ENCODE results near the gene C19orf25. TPM values are rescaled to one million over a fixed set of nuclear protein-coding genes. Genes with fewer than 3 reads are reported as not detected.

C19orf25 gene
- total RNA-seq, 2 experiments from 2014 or later = 48.0 to 51.2 TPM

- H3K9me3 Mint-ChIP-seq = no peaks in the 10 kb centered on the region
- POLR2A ChIA-PET = no interaction called here
- no peaks in the 10 kb centered on the region for H3K36me3 Mint-ChIP-seq
- H3K4me1 Mint-ChIP-seq = peaks cover 9% of the 10 kb centered on the region
- DNase-seq (no peak), ATAC-seq (ENCODE audit: low read depth) (no peak)
- H3K4me3 Mint-ChIP-seq = no peak overlapping the region
- H3K27me3 Mint-ChIP-seq = peaks cover 63% of the 10 kb centered on the region
- H3K27ac Mint-ChIP-seq = no peak overlapping the region
Measured at GRCh38 chr19:1452802-1453524, 26.1 kb downstream of the C19orf25 start.

DNA sequence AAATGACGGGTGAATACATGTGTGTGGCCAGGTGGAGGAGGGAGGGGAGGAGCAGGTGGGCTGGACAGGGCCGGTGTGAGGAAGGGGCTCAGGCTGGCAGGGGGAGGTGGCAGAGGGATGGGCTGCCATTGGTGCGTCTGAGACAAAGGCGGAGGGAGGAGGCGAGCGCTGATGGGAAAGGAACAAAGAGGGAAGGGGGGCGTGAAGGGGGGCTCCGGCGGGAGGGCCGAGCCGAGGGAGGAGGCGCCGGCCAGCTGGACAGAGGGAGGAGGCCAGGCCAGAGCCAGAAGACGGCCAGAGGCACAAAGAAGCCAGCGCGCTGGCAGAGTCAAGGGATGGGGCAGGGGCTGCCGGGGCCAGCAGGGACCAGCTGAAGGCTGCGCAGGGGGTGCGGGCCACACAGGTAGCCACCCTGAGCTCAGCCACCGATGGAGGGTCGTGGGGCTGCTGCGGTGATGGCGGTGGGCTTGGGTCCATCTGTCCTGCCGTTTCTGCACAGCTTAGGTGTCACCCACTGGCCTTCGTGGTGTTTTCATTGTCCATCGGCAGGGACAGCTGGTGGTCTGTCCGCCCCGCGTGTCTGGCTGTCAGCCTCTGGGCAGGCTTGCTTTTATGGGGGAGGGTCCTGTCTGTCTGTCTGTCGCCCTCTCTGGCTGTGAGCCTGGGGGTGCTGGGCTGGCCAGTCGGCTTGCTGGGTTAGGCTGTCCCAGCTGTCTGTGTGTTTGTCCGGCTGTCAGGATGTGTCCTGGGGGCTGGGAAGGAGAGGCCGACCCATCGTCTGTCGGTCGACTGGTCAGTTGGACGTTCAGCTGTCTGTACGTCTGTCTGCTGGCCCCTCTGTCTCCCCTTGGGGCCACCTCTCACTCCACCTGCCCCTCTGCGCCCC lies 26.9 kb downstream of the C19orf25 start:
- POLR2A ChIA-PET = no interaction called here

GRCh38 chr19:1450735-1451731 lies 28.0 kb downstream of the C19orf25 start:
- Mint-ChIP-seq H3K4me3 (no peak overlapping the region), H3K27ac (no peak overlapping the region), H3K27me3 (peaks cover 69% of the 10 kb centered on the region), H3K9me3 (no peaks in the 10 kb centered on the region), H3K36me3 (no peaks in the 10 kb centered on the region), H3K4me1 (peaks cover 9% of the 10 kb centered on the region)
- DNase-seq = no peak
- ATAC-seq (ENCODE audit: low read depth) = no peak
- POLR2A ChIA-PET = no interaction called here

More for the DNA sequence above, 26.9 kb downstream of the C19orf25 start:
- Mint-ChIP-seq H3K27ac (no peak overlapping the region), H3K36me3 (no peaks in the 10 kb centered on the region), H3K27me3 (peaks cover 65% of the 10 kb centered on the region), H3K9me3 (no peaks in the 10 kb centered on the region), H3K4me3 (no peak overlapping the region), H3K4me1 (peaks cover 9% of the 10 kb centered on the region)
- ATAC-seq (ENCODE audit: low read depth) = no peak
- no peak for DNase-seq

DNA sequence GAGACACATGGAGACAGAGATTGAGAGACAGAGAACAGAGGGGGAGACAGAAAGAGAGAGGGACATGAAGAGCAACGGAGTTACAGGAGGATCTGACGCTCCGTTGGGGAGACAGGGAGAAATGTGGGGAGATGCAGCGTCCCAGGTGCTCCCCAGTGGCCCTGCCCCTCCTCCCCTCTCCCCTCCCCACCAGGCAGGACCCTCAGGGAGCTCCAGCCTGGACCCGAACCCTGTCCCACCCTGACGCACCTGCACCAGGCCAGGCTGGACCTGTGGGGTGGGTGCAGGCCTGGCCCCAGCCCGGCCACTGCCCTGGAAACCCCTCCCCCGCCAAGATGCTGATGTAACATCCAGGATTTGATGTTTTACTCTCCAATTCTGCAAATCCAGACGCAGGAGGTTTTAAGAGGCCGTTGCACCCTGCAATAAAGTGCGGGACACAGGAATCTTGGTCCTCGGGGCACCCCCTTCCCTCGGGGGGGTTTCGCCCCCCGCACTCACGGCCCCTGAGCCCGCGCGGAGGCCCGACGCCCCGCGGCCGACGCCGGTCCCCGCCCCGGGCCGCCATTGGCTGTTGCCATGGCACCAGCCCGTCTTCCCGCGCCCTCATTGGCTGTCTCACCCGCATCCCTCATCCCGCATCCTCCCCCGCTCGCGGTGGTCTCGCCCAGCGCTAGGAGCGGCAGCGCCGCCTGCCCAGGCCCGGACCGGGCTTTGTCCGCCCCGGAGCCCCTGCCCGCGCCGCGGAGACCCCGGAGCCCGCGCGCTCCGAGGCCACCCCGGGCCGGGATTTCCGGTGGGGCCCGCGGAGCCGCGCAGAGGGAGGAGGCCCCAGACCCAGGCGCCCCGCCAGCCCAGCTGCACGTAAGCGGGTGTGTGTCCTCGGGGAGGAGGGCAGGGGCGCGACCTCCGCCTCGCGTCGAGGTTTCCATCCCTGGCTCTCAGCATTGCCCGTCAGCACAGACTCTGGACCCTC lies 29.3 kb downstream of the C19orf25 start, which contains the start of gene APC2:
Gene APC2 (plus strand): TSS at position 655 of the 976 bp plus-strand sequence. CDS start 2,881 bp downstream, outside the sequence.
- H3K27ac Mint-ChIP-seq = no peak within 1 kb of the TSS
- no peaks in the 10 kb centered on the region for H3K9me3 Mint-ChIP-seq
- no peaks in the 10 kb centered on the region for H3K36me3 Mint-ChIP-seq
- peak; percentile 11 for ATAC-seq (ENCODE audit: low read depth)
- POLR2A ChIA-PET = no interaction called here
- peaks cover 4% of the 10 kb centered on the region for H3K4me1 Mint-ChIP-seq
- no peak within 1 kb of the TSS for H3K4me3 Mint-ChIP-seq
- H3K27me3 Mint-ChIP-seq = peaks cover 58% of the 10 kb centered on the region
- no peak for DNase-seq

GRCh38 chr19:1447944-1448343 lies 31.1 kb downstream of the C19orf25 start:
- no peak for ATAC-seq (ENCODE audit: low read depth)
- DNase-seq = no peak
- Mint-ChIP-seq H3K27ac (no peak overlapping the region), H3K36me3 (no peaks in the 10 kb centered on the region), H3K9me3 (no peaks in the 10 kb centered on the region), H3K4me3 (peak overlapping the region; percentile 6), H3K27me3 (peaks cover 48% of the 10 kb centered on the region), H3K4me1 (peaks cover 8% of the 10 kb centered on the region)
- POLR2A ChIA-PET = no interaction called here

DNA sequence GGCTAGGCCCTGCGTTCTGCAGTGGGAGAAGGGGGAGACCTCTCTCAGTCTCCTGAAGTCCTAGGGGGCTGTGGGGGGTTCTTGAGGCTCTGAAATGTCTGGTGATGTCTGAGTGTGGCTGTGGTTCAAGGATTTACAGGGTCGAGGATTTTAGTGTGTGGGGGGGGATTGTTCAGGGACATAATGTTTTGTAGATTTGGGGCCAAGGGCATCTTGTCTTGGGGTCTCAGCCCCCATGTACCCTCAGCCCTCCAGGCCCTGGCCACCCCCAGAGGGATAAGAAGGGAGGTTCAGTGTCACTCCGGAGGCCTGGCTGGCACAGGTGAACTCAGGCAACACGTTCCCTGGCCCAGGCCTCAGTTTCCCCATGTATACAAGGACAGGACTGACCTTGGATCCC lies 31.5 kb downstream of the C19orf25 start:
- H3K4me1 Mint-ChIP-seq = peaks cover 8% of the 10 kb centered on the region
- H3K9me3 Mint-ChIP-seq = no peaks in the 10 kb centered on the region
- no peak overlapping the region for H3K4me3 Mint-ChIP-seq
- POLR2A ChIA-PET = interaction anchor here (1.2 kb wide), 1 partner anchor 9 kb away, joined by 3 read pairs; no protein-coding TSS in a partner anchor
- DNase-seq (no peak), ATAC-seq (ENCODE audit: low read depth) (no peak)
- H3K36me3 Mint-ChIP-seq = no peaks in the 10 kb centered on the region
- peaks cover 48% of the 10 kb centered on the region for H3K27me3 Mint-ChIP-seq
- H3K27ac Mint-ChIP-seq = no peak overlapping the region

DNA sequence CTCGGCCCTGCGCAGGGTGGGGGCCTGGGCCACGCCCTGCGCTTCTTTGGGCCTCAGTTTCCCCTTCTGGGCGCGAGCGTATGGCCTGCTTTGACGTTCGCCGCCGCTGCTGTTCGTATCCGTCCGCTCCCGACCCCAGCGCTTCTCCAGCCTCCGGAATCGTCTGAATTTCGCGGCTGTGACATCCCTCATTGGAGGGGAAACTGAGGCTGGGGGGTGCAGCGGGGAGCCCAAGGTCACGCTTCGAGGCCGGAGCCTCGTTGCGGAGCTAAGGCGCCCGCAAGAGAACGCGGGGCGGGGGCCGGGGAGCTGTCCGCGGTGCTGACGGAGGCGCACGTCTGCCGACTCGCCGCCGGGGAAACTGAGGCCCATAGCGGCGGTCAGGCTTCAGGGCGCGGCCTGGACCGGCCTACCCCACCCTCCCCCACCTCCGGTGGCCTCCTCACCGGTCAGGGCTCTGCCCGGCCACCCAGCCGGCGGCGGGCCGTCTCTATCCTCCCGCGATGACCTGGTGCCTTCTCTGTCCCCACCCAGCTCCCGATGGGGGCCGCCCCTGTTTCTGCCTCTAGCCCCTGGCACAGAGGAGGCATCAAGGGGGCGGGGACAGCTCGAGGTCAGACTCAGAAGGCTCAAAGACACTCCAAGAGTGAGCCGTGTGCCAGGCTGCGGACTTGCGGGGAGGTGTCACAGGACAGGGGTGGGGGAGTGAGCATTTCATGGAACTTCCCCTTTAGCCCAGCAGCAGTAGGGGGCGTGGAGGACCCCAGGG lies 32.1 kb downstream of the C19orf25 start:
- H3K27me3 Mint-ChIP-seq = peaks cover 42% of the 10 kb centered on the region
- H3K4me3 Mint-ChIP-seq = no peak overlapping the region
- no peak overlapping the region for H3K27ac Mint-ChIP-seq
- no peaks in the 10 kb centered on the region for H3K36me3 Mint-ChIP-seq
- ATAC-seq (ENCODE audit: low read depth) (no peak), DNase-seq (peak; percentile 70)
- H3K4me1 Mint-ChIP-seq = peaks cover 8% of the 10 kb centered on the region
- no peaks in the 10 kb centered on the region for H3K9me3 Mint-ChIP-seq
- POLR2A ChIA-PET = interaction anchor here (1.1 to 1.2 kb wide), 2 partner anchors 10 to 177 kb away, joined by 3 read pairs; partner anchors contain the start of gene CIRBP

- DNase-seq (peak; percentile 40), ATAC-seq (ENCODE audit: low read depth) (no peak)
- H3K9me3 Mint-ChIP-seq = no peaks in the 10 kb centered on the region
- POLR2A ChIA-PET = interaction anchor here (1.1 to 1.2 kb wide), 2 partner anchors 11 to 177 kb away, joined by 3 read pairs; partner anchors contain the start of gene CIRBP
- H3K27ac Mint-ChIP-seq = no peak overlapping the region
- H3K4me3 Mint-ChIP-seq = no peak overlapping the region
- H3K4me1 Mint-ChIP-seq = peaks cover 8% of the 10 kb centered on the region
- H3K36me3 Mint-ChIP-seq = peaks cover 2% of the 10 kb centered on the region
- peaks cover 38% of the 10 kb centered on the region for H3K27me3 Mint-ChIP-seq
Measured at GRCh38 chr19:1445932-1446712, 32.9 kb downstream of the C19orf25 start.

DNA sequence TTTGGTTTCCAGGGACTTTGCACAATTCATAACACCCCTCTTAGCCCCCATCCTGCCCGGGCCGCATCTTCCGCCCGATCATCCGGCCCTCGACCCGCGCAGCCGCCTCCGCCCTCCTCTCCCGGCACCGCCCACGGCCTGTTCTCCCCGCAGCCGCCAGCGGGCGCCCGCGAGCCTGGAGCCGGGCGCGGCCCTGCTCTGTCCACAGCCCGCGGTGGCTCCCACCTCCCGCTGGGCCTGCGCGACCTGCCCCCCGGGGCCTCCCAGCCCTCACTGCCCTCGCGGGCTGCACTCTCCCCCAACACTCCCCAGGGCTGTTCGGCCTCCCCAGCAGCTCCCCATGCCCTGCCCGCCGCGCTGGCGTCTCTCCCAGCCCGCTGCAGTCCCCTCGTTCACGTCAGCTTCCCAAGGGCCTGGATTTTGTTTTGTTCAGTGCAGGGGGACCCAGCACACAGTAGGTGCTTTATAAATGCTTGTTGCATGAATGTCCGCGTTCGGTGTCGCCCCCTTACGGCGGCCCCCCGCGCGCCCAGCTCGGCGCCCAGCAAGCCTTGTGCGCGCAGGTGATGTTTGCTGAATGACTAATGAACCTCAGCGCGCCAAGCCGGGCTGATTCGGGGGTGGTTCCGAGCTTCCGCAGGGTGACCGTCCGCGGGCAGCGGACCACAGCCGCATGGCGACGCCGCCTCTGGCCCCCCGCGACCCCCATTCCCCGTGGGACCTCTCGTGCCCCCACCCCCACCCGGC lies 33.7 kb downstream of the C19orf25 start:
- POLR2A ChIA-PET = interaction anchor here (1.4 to 1.6 kb wide), 2 partner anchors 24 to 201 kb away, joined by 3 to 4 read pairs; no protein-coding TSS in a partner anchor
- Mint-ChIP-seq H3K4me1 (peaks cover 8% of the 10 kb centered on the region), H3K27ac (peak overlapping the region; percentile 65), H3K9me3 (no peaks in the 10 kb centered on the region), H3K36me3 (peaks cover 8% of the 10 kb centered on the region), H3K4me3 (peak overlapping the region; percentile 80), H3K27me3 (peaks cover 30% of the 10 kb centered on the region)
- peak; percentile 94 for DNase-seq
- peak; percentile 93 for ATAC-seq (ENCODE audit: low read depth)

- Mint-ChIP-seq H3K27me3 (peaks cover 3% of the 10 kb centered on the region), H3K4me3 (no peak overlapping the region), H3K4me1 (peaks cover 13% of the 10 kb centered on the region), H3K27ac (no peak overlapping the region), H3K36me3 (peaks cover 20% of the 10 kb centered on the region), H3K9me3 (no peaks in the 10 kb centered on the region)
- DNase-seq (no peak), ATAC-seq (ENCODE audit: low read depth) (no peak)
- POLR2A ChIA-PET = interaction anchor here (0.6 to 1.1 kb wide), 3 partner anchors 173 to 354 kb away, joined by 3 to 6 read pairs (median 4); partner anchors contain the start of gene CIRBP
Measured at GRCh38 chr19:1441677-1442438, 37.2 kb downstream of the C19orf25 start.
